ENCODE measurements around the gene ATRN.

GRCh38 chr20:3565851-3566250, 95.0 kb downstream of the ATRN start:
- TF ChIP-seq YY1 (IDR thresholded peaks at IDR 0.05; ENCODE audit: insufficient read depth, insufficient read length) (no peak), ZNF274 (IDR thresholded peaks at IDR 0.05; ENCODE audit: low read depth, low read length) (no peak), SUZ12 (IDR thresholded peaks at IDR 0.05; ENCODE audit: extremely low read depth, insufficient read depth, insufficient read length) (no peak)
